Stomach (tissue), 19 donors: Measurements from ENCODE around the gene TMX3. TPM values are rescaled to one million over a fixed set of nuclear protein-coding genes. Genes with fewer than 3 reads are reported as not detected.

Source experiments
- DNase-seq, 2 donors: peaks; one replicate each; pipeline versions ENCODE4 v3.0.0 to v3.0.0-alpha.2; 2013 to 2019
- H3K27ac ChIP-seq, 5 donors: fragments of 200-600 bp in 4 of 5; sonication (generic) in 4 of 5; one replicate each; pipeline ENCODE4 v1.5.1; 2013 to 2019; ENCODE audit warnings: mild to moderate bottlenecking in 1 of 5, moderate library complexity in 1 of 5
- H3K27me3 ChIP-seq, 3 donors: fragments of 200-600 bp; sonication (generic); one replicate each; pipeline ENCODE4 v1.5.1; 2017 to 2019; ENCODE audit warnings: mixed run types in 1 of 3
- H3K36me3 ChIP-seq, 4 donors: fragments of 200-600 bp; sonication (generic); 1 replicate in 3 of 4; 2 replicates in 1 of 4; pipeline ENCODE4 v1.5.1; 2016 to 2019
- H3K4me1 ChIP-seq, 4 donors: fragments of 200-600 bp; sonication (generic); one replicate each; pipeline ENCODE4 v1.5.1; 2016 to 2019
- H3K4me3 ChIP-seq, 4 donors: fragments of 200-600 bp; sonication (generic) in 3 of 4; one replicate each; pipeline ENCODE4 v1.5.1; 2016 to 2019; ENCODE audit warnings: mild to moderate bottlenecking in 1 of 4
- H3K9me3 ChIP-seq, 4 donors: fragments of 200-600 bp; sonication (generic); one replicate each; pipeline ENCODE4 v1.5.1; 2016 to 2019
- CTCF ChIP-seq, 7 experiments: fragments of 450-650 bp in 4 of 7; fragments of 200-600 bp in 3 of 7; sonication (generic) in 3 of 7; IDR thresholded peaks; one replicate each; pipeline ENCODE4 v1.5.1; 2016 to 2019; ENCODE audit warnings: antibody characterized with exemption in 7 of 7, control low read depth in 2 of 7, mild to moderate bottlenecking in 1 of 7
- EP300 ChIP-seq: sonication (generic); formaldehyde crosslinking; IDR thresholded peaks from one replicate; pipeline ENCODE4 v1.6.1; 2017; ENCODE audit warnings: antibody characterized with exemption
- POLR2A ChIP-seq, 4 donors: fragments of 450-650 bp; IDR thresholded peaks; one replicate each; pipeline ENCODE4 v1.6.1; 2016; ENCODE audit warnings: antibody characterized with exemption in 4 of 4, control low read depth in 2 of 4, mild to moderate bottlenecking in 1 of 4, moderate library complexity in 1 of 4
- POLR2AphosphoS5 ChIP-seq, 3 donors: sonication (generic); formaldehyde crosslinking; IDR thresholded peaks; one replicate each; pipeline ENCODE4 v1.6.1; 2016; ENCODE audit warnings: antibody characterized with exemption in 3 of 3
- WGBS, 5 donors: extraction: QIAGEN DNeasy Blood & Tissue Kit in 3 of 5; methylation state at CpG; one replicate each; pipeline versions ENCODE4 v1.1.5 to v1.1.7; 2013 to 2018; 5-methylcytosine and 5-hydroxymethylcytosine counted together
- intact Hi-C: fragments of 100-400 bp; cut with DNase I; formaldehyde crosslinking; loops from one replicate; pipeline ENCODE4 v1.15.1; 2023; ENCODE audit warnings: low total_unique reads
- long read RNA-seq, 10 donors: transcript quantifications; one replicate each; lab custom pipeline, GENCODE V29; 2026
- polyA plus RNA-seq, 3 donors: library from polyadenylated mRNA; stranded (reverse); fragments of 200-250 nt; gene quantifications; one replicate each; pipeline ENCODE4 v1.2.3, GENCODE V29; 2013
- total RNA-seq, 5 donors: library from RNA; depleted of rRNA; stranded (reverse); fragments of >200 nt; gene quantifications; one replicate each; pipeline versions ENCODE4 v1.1.0 to v1.2.3, GENCODE V29; 2014 to 2016
- donor health status: healthy with polysubstance abuse.
- donor health status: Bipolar disorder and iron deficiency.
- donor health status: healthy.

The TMX3 gene
- total RNA-seq (100 to 1,000 TPM in 1 of 5 donors, 10 to 100 TPM in 4; 11.7 to 112 (median 70.9) TPM), polyA plus RNA-seq (10 to 100 TPM in 1 of 3 donors, 1 to 10 TPM in 2; 4.3 to 11.9 (median 7.4) TPM)
- long read RNA-seq, donor 1, full-length matches to known transcripts, result 1 of 1 reads
- long read RNA-seq, donor 1, partial matches to known transcripts, result 0 of 1 reads
- long read RNA-seq, donor 1, other reads (novel, unspliced or antisense), result 0 of 1 reads
- long read RNA-seq, donor 2, partial matches to known transcripts, result 0 of 1 reads
- long read RNA-seq, donor 2, other reads (novel, unspliced or antisense), result 0 of 1 reads
- long read RNA-seq, donor 3, full-length matches to known transcripts, result 2 of 2 reads
- long read RNA-seq, donor 3, partial matches to known transcripts, result 0 of 2 reads
- long read RNA-seq, donor 3, other reads (novel, unspliced or antisense), result 0 of 2 reads
- long read RNA-seq, donor 4, result 0 reads
- long read RNA-seq, donor 5, full-length matches to known transcripts, result 6 of 6 reads
- long read RNA-seq, donor 5, partial matches to known transcripts, result 0 of 6 reads
- long read RNA-seq, donor 5, other reads (novel, unspliced or antisense), result 0 of 6 reads
- long read RNA-seq, donor 6, full-length matches to known transcripts, result 8 of 8 reads
- long read RNA-seq, donor 6, partial matches to known transcripts, result 0 of 8 reads
- long read RNA-seq, donor 6, other reads (novel, unspliced or antisense), result 0 of 8 reads
- long read RNA-seq, donor 7, full-length matches to known transcripts, result 4 of 4 reads
- long read RNA-seq, donor 7, partial matches to known transcripts, result 0 of 4 reads
- long read RNA-seq, donor 7, other reads (novel, unspliced or antisense), result 0 of 4 reads
- long read RNA-seq, donor 8, full-length matches to known transcripts, result 3 of 3 reads
- long read RNA-seq, donor 8, partial matches to known transcripts, result 0 of 3 reads
- long read RNA-seq, donor 8, other reads (novel, unspliced or antisense), result 0 of 3 reads
- long read RNA-seq, donor 9, partial matches to known transcripts, result 0 of 3 reads
- long read RNA-seq, donor 9, other reads (novel, unspliced or antisense), result 0 of 3 reads
- long read RNA-seq, donor 10, full-length matches to known transcripts, result 1 of 1 reads
- long read RNA-seq, donor 10, partial matches to known transcripts, result 0 of 1 reads
- long read RNA-seq, donor 10, other reads (novel, unspliced or antisense), result 0 of 1 reads

GRCh38 chr18:68714712-68715496 lies at the start of gene TMX3:
Gene TMX3, minus strand, starts transcription at chr18:68715108. Its CDS starts 127 bp downstream, at chr18:68714981.
- Histone ChIP-seq H3K36me3 (peaks cover 0 to 28% (median 26%) of the 10 kb centered on the region in 4 donors), H3K9me3 (no peaks in the 10 kb centered on the region), H3K4me1 (peaks cover 14 to 39% (median 30%) of the 10 kb centered on the region in 4 donors), H3K27me3 (no peaks in the 10 kb centered on the region), H3K4me3 (peak within 1 kb of the TSS; percentile 94 to 99 (median 96)), H3K27ac (peak within 1 kb of the TSS; percentile 62 to 94 (median 84))
- 0 to 1% (median 0%) methylated on average over 49 to 70 of the region's 70 CpGs for WGBS, 5 donors
- peak; percentile 91 to 98 for DNase-seq
- intact Hi-C loops, result no loop called here
- no peak for TF ChIP-seq POLR2A (IDR thresholded peaks at IDR 0.05)
- TF ChIP-seq CTCF (IDR thresholded peaks at IDR 0.05), result peak in 1 of 7 experiments; percentile 9
- no peak for TF ChIP-seq EP300
- peak; percentile 42 to 83 (median 43) for TF ChIP-seq POLR2AphosphoS5 (IDR thresholded peaks at IDR 0.05)

- intact Hi-C loops, result no loop called here
- Histone ChIP-seq H3K4me3 (no peak overlapping the region), H3K9me3 (peaks cover 0 to 9% (median 3%) of the 10 kb centered on the region in 4 donors), H3K27me3 (no peaks in the 10 kb centered on the region), H3K4me1 (no peaks in the 10 kb centered on the region), H3K27ac (no peak overlapping the region), H3K36me3 (no peaks in the 10 kb centered on the region)
- TF ChIP-seq CTCF (IDR thresholded peaks at IDR 0.05), result no peak
- no peak for TF ChIP-seq POLR2A (IDR thresholded peaks at IDR 0.05)
- TF ChIP-seq POLR2AphosphoS5 (IDR thresholded peaks at IDR 0.05), result no peak
- no peak for TF ChIP-seq EP300
- DNase-seq, result no peak
- WGBS, 5 donors, result 74 to 86% (median 81%) methylated on average over 2 of the region's 2 CpGs
Observed at GRCh38 chr18:68764016-68764415, 49.1 kb upstream of the TMX3 start.

- Histone ChIP-seq H3K9me3 (peaks cover 0 to 15% (median 3%) of the 10 kb centered on the region in 4 donors), H3K4me1 (no peaks in the 10 kb centered on the region), H3K27ac (no peak overlapping the region), H3K27me3 (no peaks in the 10 kb centered on the region), H3K36me3 (no peaks in the 10 kb centered on the region), H3K4me3 (no peak overlapping the region)
- DNase-seq, result no peak
- TF ChIP-seq CTCF (IDR thresholded peaks at IDR 0.05), result no peak
- TF ChIP-seq POLR2A (IDR thresholded peaks at IDR 0.05), result no peak
- TF ChIP-seq POLR2AphosphoS5 (IDR thresholded peaks at IDR 0.05), result no peak
- intact Hi-C loops, result no loop called here
- WGBS, 5 donors, result 71 to 90% (median 87%) methylated on average over 2 of the region's 2 CpGs
Observed at GRCh38 chr18:68763083-68763482, 48.2 kb upstream of the TMX3 start.
